ENCODE measurements around the gene FOXE1. TPM values are rescaled to one million over a fixed set of nuclear protein-coding genes. Genes with fewer than 3 reads are reported as not detected.

FOXE1 gene
- total and polyA plus RNA-seq, 7 donors: not detected

DNA sequence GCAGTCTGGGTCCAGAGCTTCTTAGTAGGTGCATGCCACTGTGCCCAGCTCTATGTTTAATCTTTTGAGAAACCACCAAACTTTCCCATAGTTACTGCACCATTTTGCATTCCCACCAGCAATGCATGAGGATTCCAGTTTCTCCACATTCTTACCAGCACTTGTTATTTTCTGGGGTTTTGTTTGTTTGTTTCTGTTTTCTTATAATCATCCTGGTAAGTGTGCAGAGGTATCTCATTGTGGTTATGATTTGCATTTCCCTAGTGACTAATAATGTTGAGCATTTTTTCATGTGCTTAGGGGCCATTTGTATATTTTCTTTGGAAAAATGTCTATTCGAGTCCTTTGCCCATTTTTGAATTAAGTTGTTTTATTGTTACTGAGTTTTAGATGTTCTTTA lies 11.4 kb downstream of the FOXE1 start:
- H3K36me3 ChIP-seq: no peaks in the 10 kb centered on the region
- H3K27me3 ChIP-seq: peaks cover 9 to 71% (median 31%) of the 10 kb centered on the region in 3 donors
- no peak overlapping the region for H3K4me3 ChIP-seq
- H3K9me3 ChIP-seq: peaks cover 0 to 8% (median 4%) of the 10 kb centered on the region in 4 donors
- TF ChIP-seq EP300 (IDR thresholded peaks at IDR 0.05): no peak
- TF ChIP-seq POLR2AphosphoS5 (IDR thresholded peaks at IDR 0.05): no peak
- TF ChIP-seq POLR2A (IDR thresholded peaks at IDR 0.05): no peak
- TF ChIP-seq, protein P1, sequence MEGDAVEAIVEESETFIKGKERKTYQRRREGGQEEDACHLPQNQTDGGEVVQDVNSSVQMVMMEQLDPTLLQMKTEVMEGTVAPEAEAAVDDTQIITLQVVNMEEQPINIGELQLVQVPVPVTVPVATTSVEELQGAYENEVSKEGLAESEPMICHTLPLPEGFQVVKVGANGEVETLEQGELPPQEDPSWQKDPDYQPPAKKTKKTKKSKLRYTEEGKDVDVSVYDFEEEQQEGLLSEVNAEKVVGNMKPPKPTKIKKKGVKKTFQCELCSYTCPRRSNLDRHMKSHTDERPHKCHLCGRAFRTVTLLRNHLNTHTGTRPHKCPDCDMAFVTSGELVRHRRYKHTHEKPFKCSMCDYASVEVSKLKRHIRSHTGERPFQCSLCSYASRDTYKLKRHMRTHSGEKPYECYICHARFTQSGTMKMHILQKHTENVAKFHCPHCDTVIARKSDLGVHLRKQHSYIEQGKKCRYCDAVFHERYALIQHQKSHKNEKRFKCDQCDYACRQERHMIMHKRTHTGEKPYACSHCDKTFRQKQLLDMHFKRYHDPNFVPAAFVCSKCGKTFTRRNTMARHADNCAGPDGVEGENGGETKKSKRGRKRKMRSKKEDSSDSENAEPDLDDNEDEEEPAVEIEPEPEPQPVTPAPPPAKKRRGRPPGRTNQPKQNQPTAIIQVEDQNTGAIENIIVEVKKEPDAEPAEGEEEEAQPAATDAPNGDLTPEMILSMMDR (IDR thresholded peaks at IDR 0.05): no peak
- no peaks in the 10 kb centered on the region for H3K4me1 ChIP-seq
- DNase-seq: no peak
- H3K27ac ChIP-seq: no peak overlapping the region
- WGBS, 2 donors: 73 to 83% methylated on average over 1 of the region's 1 CpG
- intact Hi-C loops (cut with DNase I): no loop called here

DNA sequence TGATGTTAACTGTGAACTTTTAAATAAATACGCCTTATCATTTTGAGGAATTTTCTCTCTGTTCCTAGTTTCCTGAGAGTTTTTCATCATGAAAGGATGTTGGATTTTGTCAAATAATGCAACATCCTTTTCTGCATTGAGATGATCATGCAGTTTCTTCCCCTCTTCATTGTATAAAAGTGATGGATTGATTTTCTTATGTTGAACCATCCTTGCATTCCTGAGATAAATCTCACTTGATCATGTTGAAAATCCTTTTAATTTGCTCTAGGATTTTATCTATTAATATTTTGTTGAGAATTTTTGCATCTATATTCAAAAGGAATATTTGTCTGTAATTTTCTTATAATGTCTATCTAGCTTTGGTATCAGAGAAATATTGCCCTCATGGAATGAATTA lies 13.3 kb downstream of the FOXE1 start:
- WGBS, 2 donors: 100% methylated on average over 1 of the region's 1 CpG
- TF ChIP-seq, protein P1 (IDR thresholded peaks at IDR 0.05): no peak
- no peak for DNase-seq
- Histone ChIP-seq H3K4me1 (no peaks in the 10 kb centered on the region), H3K27ac (no peak overlapping the region), H3K36me3 (no peaks in the 10 kb centered on the region), H3K4me3 (no peak overlapping the region), H3K9me3 (peaks cover 0 to 8% (median 4%) of the 10 kb centered on the region in 4 donors), H3K27me3 (peaks cover 3 to 52% (median 12%) of the 10 kb centered on the region in 3 donors)
- intact Hi-C loops (cut with DNase I): no loop called here

DNA sequence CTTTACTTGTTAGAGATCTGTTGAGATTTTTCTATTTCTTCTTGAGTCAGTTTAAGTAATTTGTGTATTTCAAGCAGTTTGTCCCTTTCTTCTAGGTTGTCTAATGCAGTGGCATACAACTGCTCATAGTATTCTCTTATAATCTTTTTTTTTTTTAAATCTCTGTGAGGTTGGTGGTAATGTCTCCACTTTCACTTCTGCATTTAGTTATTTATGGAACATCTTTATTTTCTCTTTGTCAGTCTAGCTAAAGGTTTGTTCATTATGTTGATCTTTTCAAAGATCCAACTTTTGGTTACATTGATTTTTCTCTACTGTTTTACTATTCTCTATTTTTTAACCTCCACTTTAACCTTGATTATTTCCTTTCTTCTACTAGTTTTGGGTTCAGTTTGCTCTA lies 13.8 kb downstream of the FOXE1 start:
- intact Hi-C loops (cut with DNase I): no loop called here
- H3K9me3 ChIP-seq: peaks cover 0 to 8% (median 4%) of the 10 kb centered on the region in 4 donors
- no peaks in the 10 kb centered on the region for H3K36me3 ChIP-seq
- no peak overlapping the region for H3K27ac ChIP-seq
- no peak overlapping the region for H3K4me3 ChIP-seq
- TF ChIP-seq EP300 (IDR thresholded peaks at IDR 0.05) (no peak), POLR2AphosphoS5 (IDR thresholded peaks at IDR 0.05) (no peak), POLR2A (IDR thresholded peaks at IDR 0.05) (no peak)
- TF ChIP-seq, protein P1 (IDR thresholded peaks at IDR 0.05): no peak
- H3K27me3 ChIP-seq: peaks cover 3 to 47% (median 10%) of the 10 kb centered on the region in 3 donors
- H3K4me1 ChIP-seq: no peaks in the 10 kb centered on the region
- DNase-seq: no peak

DNA sequence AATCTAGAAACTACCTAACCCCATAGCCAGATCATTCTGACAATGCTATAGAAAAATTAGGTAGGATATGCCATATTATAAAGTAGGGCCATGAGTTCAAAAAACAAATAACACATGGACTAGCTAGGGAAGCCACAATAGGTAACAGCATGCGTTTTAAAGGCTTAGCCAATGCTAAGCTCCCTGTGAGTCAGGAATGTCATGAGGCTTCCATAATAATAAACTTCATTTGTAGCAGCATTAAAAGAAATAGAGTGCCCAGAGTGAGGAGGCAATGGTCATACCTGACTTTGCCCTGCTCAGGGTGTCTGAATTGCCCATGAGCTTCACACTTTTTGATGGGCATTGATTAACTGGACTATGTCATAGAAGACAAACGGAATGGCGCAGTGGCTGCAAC lies 15.8 kb downstream of the FOXE1 start:
- H3K27me3 ChIP-seq: peaks cover 3 to 28% (median 4%) of the 10 kb centered on the region in 3 donors
- H3K36me3 ChIP-seq: no peaks in the 10 kb centered on the region
- intact Hi-C loops (cut with DNase I): no loop called here
- no peak overlapping the region for H3K27ac ChIP-seq
- H3K4me1 ChIP-seq: no peaks in the 10 kb centered on the region
- TF ChIP-seq POLR2AphosphoS5 (IDR thresholded peaks at IDR 0.05) (no peak), EP300 (IDR thresholded peaks at IDR 0.05) (no peak), POLR2A (IDR thresholded peaks at IDR 0.05) (no peak)
- TF ChIP-seq, protein P1 (IDR thresholded peaks at IDR 0.05): no peak
- DNase-seq: no peak
- peaks cover 0 to 8% (median 4%) of the 10 kb centered on the region in 4 donors for H3K9me3 ChIP-seq
- 74 to 93% methylated on average over 3 of the region's 3 CpGs for WGBS, 2 donors
- no peak overlapping the region for H3K4me3 ChIP-seq

DNA sequence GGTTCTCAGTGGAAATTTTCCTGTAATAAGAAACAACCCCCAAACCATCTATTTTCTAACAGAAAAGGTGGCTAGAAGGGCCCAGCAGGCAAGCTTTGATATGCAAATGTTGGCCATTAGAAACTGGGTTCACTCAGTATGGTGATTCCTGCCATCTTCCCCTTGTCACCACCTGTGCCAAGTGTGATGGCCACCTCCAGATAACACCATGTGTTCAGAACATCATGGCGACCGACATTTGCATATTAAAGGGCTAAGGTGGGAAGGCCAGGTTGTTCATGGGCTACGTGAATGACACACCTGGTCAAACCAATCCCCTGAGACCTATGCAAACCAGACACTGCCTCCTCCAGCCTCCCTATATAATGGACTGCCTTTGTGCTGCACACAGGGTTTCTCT lies 20.4 kb downstream of the FOXE1 start:
- no peak for TF ChIP-seq POLR2AphosphoS5 (IDR thresholded peaks at IDR 0.05)
- TF ChIP-seq POLR2A (IDR thresholded peaks at IDR 0.05): no peak
- no peak for TF ChIP-seq EP300 (IDR thresholded peaks at IDR 0.05)
- no peak for DNase-seq
- no peaks in the 10 kb centered on the region for H3K27me3 ChIP-seq
- intact Hi-C loops (cut with DNase I): no loop called here
- H3K4me3 ChIP-seq: no peak overlapping the region
- whole genome bisulfite sequencing, 2 donors: 87 to 96% methylated on average over 3 of the region's 3 CpGs
- H3K9me3 ChIP-seq: no peaks in the 10 kb centered on the region
- peaks cover 0 to 15% (median 12%) of the 10 kb centered on the region in 4 donors for H3K4me1 ChIP-seq
- H3K36me3 ChIP-seq: no peaks in the 10 kb centered on the region
- no peak overlapping the region for H3K27ac ChIP-seq
